ENCODE data around the gene PMPCA. TPM values are rescaled to one million over a fixed set of nuclear protein-coding genes. Genes with fewer than 3 reads are reported as not detected.

The PMPCA gene
- total and polyA plus RNA-seq, 11 donors = 61.5 to 81.8 (median 73.6) TPM

Other genes starting within 250 kb of the PMPCA start
- gene LHX3, start 205.5 kb upstream of the PMPCA start, total RNA-seq = not detected
- not detected for gene LHX3, start 205.5 kb upstream of the PMPCA start, polyA plus RNA-seq
- 1 to 10 TPM; 4.8 to 7.8 (median 5.9) TPM for gene QSOX2, start 164.8 kb upstream of the PMPCA start, total RNA-seq
- gene QSOX2, start 164.8 kb upstream of the PMPCA start, polyA plus RNA-seq = 1 to 10 TPM; 4.3 to 9.9 TPM
- gene CCDC187, start 106.6 kb upstream of the PMPCA start, total RNA-seq = under 1 TPM in 1 of 9 donors, not detected in 8; 0.04 TPM
- not detected for gene CCDC187, start 106.6 kb upstream of the PMPCA start, polyA plus RNA-seq
- gene GPSM1, start 83.1 kb upstream of the PMPCA start, total RNA-seq = 10 to 100 TPM; 24.1 to 52.0 (median 31.7) TPM
- 10 to 100 TPM; 31.5 to 80.2 TPM for gene GPSM1, start 83.1 kb upstream of the PMPCA start, polyA plus RNA-seq
- 10 to 100 TPM; 21.3 to 67.8 (median 33.6) TPM for gene DNLZ, start 46.9 kb upstream of the PMPCA start, total RNA-seq
- 10 to 100 TPM; 22.6 to 36.8 TPM for gene DNLZ, start 46.9 kb upstream of the PMPCA start, polyA plus RNA-seq
- gene CARD9, start 37.0 kb upstream of the PMPCA start, total RNA-seq = 1 to 10 TPM in 2 of 9 donors, under 1 TPM in 7; 0.30 to 7.1 (median 0.77) TPM
- gene CARD9, start 37.0 kb upstream of the PMPCA start, polyA plus RNA-seq = under 1 TPM; 0.69 to 1.00 TPM
- gene SNAPC4, start 10.5 kb upstream of the PMPCA start, total RNA-seq = 1 to 10 TPM; 3.1 to 7.8 (median 4.5) TPM
- 1 to 10 TPM; 4.0 to 4.3 TPM for gene SNAPC4, start 10.5 kb upstream of the PMPCA start, polyA plus RNA-seq
- gene ENTR1, start within 50 bp of the PMPCA start, total RNA-seq = 10 to 100 TPM; 12.4 to 26.6 (median 18.4) TPM
- 10 to 100 TPM; 11.8 to 27.7 TPM for gene ENTR1, start within 50 bp of the PMPCA start, polyA plus RNA-seq
- 10 to 100 TPM in 3 of 9 donors, 1 to 10 TPM in 6; 7.3 to 11.7 (median 9.5) TPM for gene INPP5E, start 29.2 kb downstream of the PMPCA start, total RNA-seq
- gene INPP5E, start 29.2 kb downstream of the PMPCA start, polyA plus RNA-seq = 1 to 10 TPM; 6.4 to 8.0 TPM
- 10 to 100 TPM; 21.1 to 53.3 (median 30.2) TPM for gene SEC16A, start 72.4 kb downstream of the PMPCA start, total RNA-seq
- 10 to 100 TPM; 20.9 to 29.9 TPM for gene SEC16A, start 72.4 kb downstream of the PMPCA start, polyA plus RNA-seq
- 10 to 100 TPM; 12.1 to 47.3 (median 22.1) TPM for gene NOTCH1, start 135.4 kb downstream of the PMPCA start, total RNA-seq
- 10 to 100 TPM in 1 of 2 donors, 1 to 10 TPM in 1; 8.0 to 12.1 TPM for gene NOTCH1, start 135.4 kb downstream of the PMPCA start, polyA plus RNA-seq